ENCODE data around the gene RNF14. TPM values are rescaled to one million over a fixed set of nuclear protein-coding genes. Genes with fewer than 3 reads are reported as not detected.

The RNF14 gene
- total RNA-seq, 1 experiment from 2014 or later, result 72.1 TPM

DNA sequence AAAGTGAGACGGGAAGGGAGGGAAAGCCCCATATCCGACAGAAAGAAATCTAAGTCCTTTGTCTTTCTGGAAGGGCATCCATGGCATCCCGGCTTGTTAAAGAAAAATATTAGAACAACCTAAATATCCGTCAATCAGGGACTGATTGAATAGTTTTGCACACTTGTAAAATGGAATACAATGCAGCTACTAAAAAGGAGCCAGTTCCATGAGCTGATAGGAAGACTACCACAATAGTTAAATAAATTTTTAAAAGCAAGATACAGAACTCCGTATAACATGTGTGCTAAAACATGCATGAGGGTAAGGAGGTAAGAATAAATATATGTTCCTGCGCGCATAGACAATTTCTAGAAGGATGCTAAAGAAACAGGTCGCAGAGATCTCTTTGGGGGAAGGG is 56.7 kb downstream of the RNF14 start:
- Histone ChIP-seq H3K4me1 (ENCODE audit: control insufficient read depth, insufficient read depth, low read length) (peaks cover 3% of the 10 kb centered on the region; the same call in 1 of the 2 replicates), H3K4me3 (ENCODE audit: low read depth in 2 of 2, low read length in 2 of 2) (peak overlapping the region; percentile 52 to 68), H3K27me3 (ENCODE audit: control insufficient read depth, insufficient read depth, low read length) (no peaks in the 10 kb centered on the region), H3K27ac (ENCODE audit: low read length) (peak overlapping the region; percentile 89), H3K36me3 (ENCODE audit: control insufficient read depth, insufficient read depth, low read length) (no peaks in the 10 kb centered on the region), H3K9me3 (ENCODE audit: control insufficient read depth, insufficient read depth, low read depth, low read length) (no peaks in the 10 kb centered on the region)
- CTCF ChIA-PET, result no interaction called here
- no TSS peak for BruUV-seq (replicated peaks)
- ATAC-seq, result no peak
- intact Hi-C loops (cut with micrococcal nuclease; ENCODE audit: unreplicated experiment), result no loop called here
- DNase-seq (ENCODE audit: low read depth, low spot score), result no peak
- POLR2A ChIA-PET, result no interaction called here
- in situ Hi-C loops (cut with HindIII; ENCODE audit: low pct_unique_long_range_greater_than_20kb, low sequenced_read_pairs), result no loop called here
- TF ChIP-seq, protein P1, sequence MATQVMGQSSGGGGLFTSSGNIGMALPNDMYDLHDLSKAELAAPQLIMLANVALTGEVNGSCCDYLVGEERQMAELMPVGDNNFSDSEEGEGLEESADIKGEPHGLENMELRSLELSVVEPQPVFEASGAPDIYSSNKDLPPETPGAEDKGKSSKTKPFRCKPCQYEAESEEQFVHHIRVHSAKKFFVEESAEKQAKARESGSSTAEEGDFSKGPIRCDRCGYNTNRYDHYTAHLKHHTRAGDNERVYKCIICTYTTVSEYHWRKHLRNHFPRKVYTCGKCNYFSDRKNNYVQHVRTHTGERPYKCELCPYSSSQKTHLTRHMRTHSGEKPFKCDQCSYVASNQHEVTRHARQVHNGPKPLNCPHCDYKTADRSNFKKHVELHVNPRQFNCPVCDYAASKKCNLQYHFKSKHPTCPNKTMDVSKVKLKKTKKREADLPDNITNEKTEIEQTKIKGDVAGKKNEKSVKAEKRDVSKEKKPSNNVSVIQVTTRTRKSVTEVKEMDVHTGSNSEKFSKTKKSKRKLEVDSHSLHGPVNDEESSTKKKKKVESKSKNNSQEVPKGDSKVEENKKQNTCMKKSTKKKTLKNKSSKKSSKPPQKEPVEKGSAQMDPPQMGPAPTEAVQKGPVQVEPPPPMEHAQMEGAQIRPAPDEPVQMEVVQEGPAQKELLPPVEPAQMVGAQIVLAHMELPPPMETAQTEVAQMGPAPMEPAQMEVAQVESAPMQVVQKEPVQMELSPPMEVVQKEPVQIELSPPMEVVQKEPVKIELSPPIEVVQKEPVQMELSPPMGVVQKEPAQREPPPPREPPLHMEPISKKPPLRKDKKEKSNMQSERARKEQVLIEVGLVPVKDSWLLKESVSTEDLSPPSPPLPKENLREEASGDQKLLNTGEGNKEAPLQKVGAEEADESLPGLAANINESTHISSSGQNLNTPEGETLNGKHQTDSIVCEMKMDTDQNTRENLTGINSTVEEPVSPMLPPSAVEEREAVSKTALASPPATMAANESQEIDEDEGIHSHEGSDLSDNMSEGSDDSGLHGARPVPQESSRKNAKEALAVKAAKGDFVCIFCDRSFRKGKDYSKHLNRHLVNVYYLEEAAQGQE (IDR thresholded peaks at IDR 0.05; ENCODE audit: insufficient read depth in 1 of 2, low read depth in 2 of 2, low read length in 1 of 2), result no peak
- TF ChIP-seq SIN3A (IDR thresholded peaks at IDR 0.05; ENCODE audit: borderline replicate concordance, insufficient read depth, low read depth, low read length) (no peak), TCF7L2 (IDR thresholded peaks at IDR 0.05; ENCODE audit: low read depth, low read length) (no peak), POLR2AphosphoS5 (IDR thresholded peaks at IDR 0.05; ENCODE audit: low read depth, low read length) (no peak)
- TF ChIP-seq, protein P2, sequence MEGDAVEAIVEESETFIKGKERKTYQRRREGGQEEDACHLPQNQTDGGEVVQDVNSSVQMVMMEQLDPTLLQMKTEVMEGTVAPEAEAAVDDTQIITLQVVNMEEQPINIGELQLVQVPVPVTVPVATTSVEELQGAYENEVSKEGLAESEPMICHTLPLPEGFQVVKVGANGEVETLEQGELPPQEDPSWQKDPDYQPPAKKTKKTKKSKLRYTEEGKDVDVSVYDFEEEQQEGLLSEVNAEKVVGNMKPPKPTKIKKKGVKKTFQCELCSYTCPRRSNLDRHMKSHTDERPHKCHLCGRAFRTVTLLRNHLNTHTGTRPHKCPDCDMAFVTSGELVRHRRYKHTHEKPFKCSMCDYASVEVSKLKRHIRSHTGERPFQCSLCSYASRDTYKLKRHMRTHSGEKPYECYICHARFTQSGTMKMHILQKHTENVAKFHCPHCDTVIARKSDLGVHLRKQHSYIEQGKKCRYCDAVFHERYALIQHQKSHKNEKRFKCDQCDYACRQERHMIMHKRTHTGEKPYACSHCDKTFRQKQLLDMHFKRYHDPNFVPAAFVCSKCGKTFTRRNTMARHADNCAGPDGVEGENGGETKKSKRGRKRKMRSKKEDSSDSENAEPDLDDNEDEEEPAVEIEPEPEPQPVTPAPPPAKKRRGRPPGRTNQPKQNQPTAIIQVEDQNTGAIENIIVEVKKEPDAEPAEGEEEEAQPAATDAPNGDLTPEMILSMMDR (IDR thresholded peaks at IDR 0.05), result no peak

DNA sequence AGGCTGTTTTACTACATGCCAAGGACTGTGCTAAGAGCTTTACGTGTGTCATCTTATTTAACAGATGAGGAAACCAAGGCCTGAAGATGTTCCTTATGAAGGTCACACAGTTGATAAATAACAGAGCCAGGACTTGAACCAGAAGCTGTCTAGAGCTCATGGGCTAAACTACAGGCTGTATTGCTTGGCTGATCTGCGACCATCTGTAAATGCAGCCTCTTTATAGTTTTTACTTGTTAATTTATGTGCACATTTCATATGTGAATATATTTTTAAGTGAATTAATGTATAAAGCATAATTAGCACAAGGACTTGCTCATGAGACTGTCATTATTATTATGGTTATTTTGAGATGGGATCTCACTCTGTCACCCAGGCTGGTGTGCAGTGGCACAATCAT is 63.2 kb downstream of the RNF14 start:
- H3K36me3 ChIP-seq (ENCODE audit: control insufficient read depth, insufficient read depth, low read length), result no peaks in the 10 kb centered on the region
- POLR2A ChIA-PET, result no interaction called here

More for the DNA sequence above, 63.2 kb downstream of the RNF14 start:
- DNase-seq (ENCODE audit: low read depth, low spot score), result no peak
- Histone ChIP-seq H3K4me3 (ENCODE audit: low read depth in 2 of 2, low read length in 2 of 2) (no peak overlapping the region), H3K9me3 (ENCODE audit: control insufficient read depth, insufficient read depth, low read depth, low read length) (no peaks in the 10 kb centered on the region), H3K4me1 (ENCODE audit: control insufficient read depth, insufficient read depth, low read length) (no peaks in the 10 kb centered on the region), H3K27ac (ENCODE audit: low read length) (no peak overlapping the region), H3K27me3 (ENCODE audit: control insufficient read depth, insufficient read depth, low read length) (no peaks in the 10 kb centered on the region)
- no TSS peak for BruUV-seq (replicated peaks)
- in situ Hi-C loops (cut with HindIII; ENCODE audit: low pct_unique_long_range_greater_than_20kb, low sequenced_read_pairs), result no loop called here
- TF ChIP-seq, protein P2 (IDR thresholded peaks at IDR 0.05), result no peak
- TF ChIP-seq TCF7L2 (IDR thresholded peaks at IDR 0.05; ENCODE audit: low read depth, low read length) (no peak), POLR2AphosphoS5 (IDR thresholded peaks at IDR 0.05; ENCODE audit: low read depth, low read length) (no peak), SIN3A (IDR thresholded peaks at IDR 0.05; ENCODE audit: borderline replicate concordance, insufficient read depth, low read depth, low read length) (no peak)
- TF ChIP-seq, protein P1 (IDR thresholded peaks at IDR 0.05; ENCODE audit: insufficient read depth in 1 of 2, low read depth in 2 of 2, low read length in 1 of 2), result no peak
- intact Hi-C loops (cut with micrococcal nuclease; ENCODE audit: unreplicated experiment), result no loop called here
- CTCF ChIA-PET, result no interaction called here
- ATAC-seq, result no peak
